NCI-H2081 treated with DMSO at 0.1 percent for 48 hours (cell line): Measurements from ENCODE around the gene RNH1.

Experiments used
- DNase-seq: peaks from one replicate; lab custom pipeline; 2025; lab: John Stamatoyannopoulos, UW

The RNH1 gene

DNA sequence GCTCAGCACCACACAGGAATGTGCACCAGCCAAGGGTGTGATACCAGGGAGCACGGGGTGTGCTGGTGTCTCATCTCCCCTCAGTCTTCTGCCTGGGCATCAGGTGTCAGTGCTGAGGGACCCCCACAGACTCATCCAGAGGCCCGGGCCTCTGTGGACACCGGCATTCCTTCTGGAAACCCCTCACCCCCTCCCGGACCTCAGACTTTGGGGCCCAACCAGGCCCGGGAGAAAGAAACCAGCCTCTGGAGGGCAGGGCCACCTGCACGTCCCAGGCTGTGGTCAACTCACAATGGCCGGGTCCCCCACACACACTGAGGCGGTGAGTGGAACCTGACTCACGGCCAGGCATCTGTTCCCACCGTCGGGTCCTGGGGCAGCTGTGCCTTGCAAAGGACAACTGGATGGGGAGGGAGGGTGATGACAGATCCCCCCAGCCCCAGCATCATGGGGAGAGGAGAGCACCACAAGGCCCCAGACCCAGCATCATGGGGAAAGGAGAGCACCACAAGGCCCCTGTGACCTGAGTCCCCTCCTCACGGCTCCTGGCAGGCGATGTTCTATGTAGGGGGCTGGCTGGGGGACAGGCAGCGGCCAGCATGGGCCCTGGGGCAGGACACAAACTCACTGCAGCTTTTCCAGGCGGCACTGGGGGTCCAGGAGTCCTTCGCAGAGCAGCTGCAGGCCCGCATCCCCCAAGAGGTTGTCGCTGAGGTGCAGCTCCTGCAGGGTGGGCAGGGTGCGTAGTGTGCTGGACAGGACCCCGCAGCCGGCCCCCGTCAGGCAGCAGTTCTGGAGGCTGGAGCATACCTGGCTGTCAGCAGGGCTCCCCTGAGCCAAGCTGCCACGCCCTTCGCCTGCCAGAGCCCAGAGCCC, 7.6 kb downstream of the RNH1 start:
- no peak for DNase-seq

DNA sequence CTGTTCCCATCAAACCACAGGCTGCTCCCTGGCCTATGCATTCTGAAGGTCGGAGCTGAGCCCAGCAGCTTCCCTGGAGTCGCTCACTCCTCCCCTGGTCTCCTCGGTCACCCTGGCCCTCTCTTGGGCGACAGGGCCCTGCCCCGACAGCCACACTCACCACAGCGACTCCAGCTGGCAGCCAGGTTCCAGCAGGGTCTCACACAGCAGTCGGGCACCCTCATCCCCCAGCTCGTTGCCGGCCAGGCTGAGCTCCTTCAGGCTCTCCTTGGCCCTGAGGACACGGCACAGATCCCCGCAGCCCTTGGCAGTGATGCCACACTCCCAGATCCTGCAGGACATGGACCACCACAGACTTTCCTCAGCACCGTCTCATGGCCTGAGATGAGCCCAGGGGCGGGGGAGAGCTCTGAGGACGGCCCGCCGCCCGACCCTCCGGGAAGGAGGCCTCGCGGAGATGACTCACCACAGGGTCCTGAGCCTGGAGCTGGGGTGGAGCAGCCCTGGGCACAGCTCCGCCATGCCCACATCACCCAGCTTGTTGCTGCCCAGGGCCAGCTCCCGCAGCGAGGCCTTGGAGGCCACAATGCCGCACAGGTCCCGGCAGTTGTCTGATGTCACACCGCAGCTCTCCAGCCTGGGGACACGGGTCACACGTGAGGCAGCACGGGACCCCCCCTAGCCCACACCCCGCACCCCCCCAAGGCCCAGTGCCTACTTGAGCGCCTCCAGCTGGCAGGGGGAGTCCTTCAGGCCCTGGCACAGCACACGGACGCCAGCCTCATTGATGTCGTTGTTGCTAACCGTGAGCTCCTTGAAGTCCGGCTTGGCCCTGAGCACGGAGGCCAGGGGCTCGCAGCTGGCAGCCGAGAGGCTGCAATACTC, 8.5 kb downstream of the RNH1 start:
- DNase-seq, result no peak

DNA sequence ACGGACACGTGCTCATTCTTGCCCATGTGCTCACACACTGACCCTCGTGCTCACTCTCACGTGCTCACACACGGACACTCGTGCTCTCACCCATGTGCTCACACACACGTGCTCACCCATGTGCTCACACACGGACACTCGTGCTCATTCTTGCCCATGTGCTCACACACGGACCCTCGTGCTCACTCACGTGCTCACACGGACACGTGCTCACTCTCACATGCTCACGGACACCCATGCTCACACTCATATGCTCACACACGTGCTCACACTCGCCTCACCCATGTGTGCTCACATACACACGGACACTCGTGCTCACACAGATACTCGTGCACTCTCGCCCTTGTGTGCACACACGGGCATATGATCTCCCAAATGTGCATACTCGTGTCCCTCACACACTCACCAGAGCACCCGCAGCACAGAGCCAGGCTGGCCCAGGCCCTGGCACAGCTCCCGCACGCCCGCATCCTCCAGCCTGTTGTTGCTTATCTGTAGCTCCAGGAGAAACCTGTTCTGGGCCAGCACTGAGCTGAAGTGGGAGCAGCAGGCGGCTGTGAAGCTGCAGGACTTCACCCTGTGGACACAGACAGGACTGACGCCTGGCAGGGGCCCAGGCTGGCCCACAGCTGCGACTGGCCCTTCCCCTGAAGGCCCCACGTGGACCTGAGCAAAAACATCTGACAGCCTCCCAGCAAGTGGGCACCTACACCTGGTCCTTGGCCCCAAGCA, 9.3 kb downstream of the RNH1 start:
- DNase-seq, result no peak

GRCh38 chr11:496834-497564, 10.0 kb downstream of the RNH1 start:
- DNase-seq, result no peak

- DNase-seq, result no peak
These were observed 11.5 kb downstream of the RNH1 start for GRCh38 chr11:495537-495931.

- no peak for DNase-seq
These were observed 12.1 kb downstream of the RNH1 start for GRCh38 chr11:494761-495536.

DNA sequence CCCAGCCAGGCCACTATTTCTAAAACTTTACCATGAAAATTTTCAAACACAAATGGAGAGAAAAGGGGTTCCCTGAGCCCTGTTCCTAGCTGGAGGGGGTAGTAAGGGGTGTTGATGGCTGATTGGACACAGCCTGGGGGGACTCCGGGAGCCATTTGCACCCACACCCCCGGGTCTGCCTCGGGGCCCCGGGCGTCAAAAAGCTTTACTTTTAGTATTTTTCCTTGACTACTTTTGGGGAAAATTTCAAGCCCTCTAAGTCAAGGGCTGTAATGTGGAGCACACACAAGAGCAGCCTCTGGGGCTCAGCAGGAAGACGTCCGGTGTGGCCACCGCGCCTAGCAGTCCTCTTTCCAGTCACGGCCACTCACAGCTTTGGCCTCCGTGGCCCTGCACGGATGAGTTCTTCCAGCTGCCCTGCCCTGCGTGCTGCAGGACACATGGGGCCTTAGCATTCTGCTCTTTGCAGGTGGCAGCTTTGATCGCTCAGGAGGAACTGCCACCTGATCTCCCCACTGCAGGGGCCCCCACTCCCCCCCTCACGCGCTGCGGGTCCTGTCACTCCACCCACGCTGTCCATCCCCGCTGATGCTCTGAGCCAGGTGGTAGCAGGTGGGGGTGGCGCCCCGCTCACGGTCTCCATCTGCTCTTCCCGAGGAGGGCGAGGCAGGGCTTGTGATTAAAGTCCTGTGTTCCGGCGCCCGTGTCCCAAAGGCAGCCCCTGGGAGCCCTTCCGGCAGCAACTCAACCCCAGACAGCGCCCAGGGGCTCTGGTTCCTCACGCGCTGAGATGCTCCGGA, 14.4 kb downstream of the RNH1 start:
- peak; percentile 2 for DNase-seq

GRCh38 chr11:491358-491757, 15.7 kb downstream of the RNH1 start:
- no peak for DNase-seq

- no peak for DNase-seq
These were observed 16.1 kb downstream of the RNH1 start for GRCh38 chr11:490930-491260.

DNA sequence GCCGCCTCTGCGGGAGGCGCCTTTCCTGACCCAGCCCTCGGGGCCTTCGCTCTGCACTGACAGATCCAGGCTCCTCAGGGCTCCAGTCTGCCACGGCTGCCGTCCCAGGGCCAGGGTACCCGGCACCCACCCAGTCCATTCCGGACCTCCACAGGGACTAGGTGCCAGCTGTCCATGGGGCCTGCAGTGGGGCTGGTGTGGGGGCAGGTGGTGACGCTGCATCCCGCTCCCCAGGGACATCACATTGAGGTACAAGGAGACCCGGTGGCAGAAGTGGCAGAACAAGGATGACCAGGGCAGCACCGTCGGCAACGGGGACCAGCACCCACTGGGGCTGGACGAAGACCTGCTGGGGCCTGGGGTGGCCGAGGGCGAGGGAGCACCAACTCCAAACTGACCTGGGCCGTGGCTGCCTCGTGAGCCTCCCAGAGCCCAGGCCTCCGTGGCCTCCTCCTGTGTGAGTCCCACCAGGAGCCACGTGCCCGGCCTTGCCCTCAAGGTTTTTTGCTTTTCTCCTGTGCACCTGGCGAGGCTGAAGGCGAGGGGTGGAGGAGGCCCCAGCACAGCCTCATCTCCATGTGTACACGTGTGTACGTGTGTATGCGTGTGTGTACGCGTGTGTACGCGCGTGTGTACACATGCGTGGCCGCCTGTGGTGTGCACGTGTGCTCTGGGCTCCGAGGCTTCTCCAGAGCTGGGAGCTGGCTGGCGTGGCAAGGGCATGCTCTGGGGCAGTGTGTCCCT, 16.7 kb downstream of the RNH1 start:
- DNase-seq, result no peak

GRCh38 chr11:489610-490185, 17.3 kb downstream of the RNH1 start:
- no peak for DNase-seq

GRCh38 chr11:488992-489391, 18.1 kb downstream of the RNH1 start:
- DNase-seq, result no peak

DNA sequence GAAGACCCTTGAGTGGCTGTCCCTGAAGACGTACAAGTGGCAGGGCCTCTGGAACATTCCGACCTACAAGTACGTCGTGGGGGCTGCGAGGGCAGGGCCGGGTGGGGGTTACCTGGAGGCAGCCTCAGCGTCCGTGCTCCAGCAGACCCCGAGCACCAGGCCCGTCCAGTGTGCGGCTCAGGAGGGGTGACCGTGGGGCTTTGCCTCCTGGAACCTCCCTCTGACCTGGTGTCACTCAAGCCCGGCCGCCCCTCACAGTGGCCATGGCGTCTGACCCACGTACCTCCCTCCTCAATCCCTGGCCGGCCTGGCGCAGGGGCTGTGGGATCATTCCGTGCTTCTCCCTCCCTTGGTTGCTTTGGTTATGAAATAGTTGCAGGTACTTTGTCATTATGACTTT, 18.5 kb downstream of the RNH1 start:
- DNase-seq, result no peak

GRCh38 chr11:488062-488461, 19.0 kb downstream of the RNH1 start:
- no peak for DNase-seq

GRCh38 chr11:487571-488021, 19.4 kb downstream of the RNH1 start:
- no peak for DNase-seq

DNA sequence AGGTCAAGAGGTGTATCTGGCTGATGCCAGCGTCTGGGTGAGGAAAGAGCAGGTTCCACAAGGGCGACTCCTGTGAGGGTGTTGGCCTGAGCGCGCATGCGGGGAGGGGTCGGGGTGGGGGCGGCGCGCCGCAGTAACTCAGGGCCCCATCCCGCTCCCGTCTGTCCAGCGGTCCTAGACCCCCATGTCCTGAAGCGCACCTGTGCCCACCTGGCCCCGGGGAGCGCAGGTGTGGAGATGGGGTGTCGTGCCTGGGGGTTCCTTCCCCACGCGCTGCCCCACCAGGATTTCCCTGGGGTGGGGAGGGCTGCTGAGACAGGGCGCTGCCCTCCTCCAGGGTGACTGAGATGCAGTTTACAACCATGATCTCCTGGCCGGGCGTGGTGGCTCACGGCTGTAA, 20.9 kb downstream of the RNH1 start:
- no peak for DNase-seq

DNA sequence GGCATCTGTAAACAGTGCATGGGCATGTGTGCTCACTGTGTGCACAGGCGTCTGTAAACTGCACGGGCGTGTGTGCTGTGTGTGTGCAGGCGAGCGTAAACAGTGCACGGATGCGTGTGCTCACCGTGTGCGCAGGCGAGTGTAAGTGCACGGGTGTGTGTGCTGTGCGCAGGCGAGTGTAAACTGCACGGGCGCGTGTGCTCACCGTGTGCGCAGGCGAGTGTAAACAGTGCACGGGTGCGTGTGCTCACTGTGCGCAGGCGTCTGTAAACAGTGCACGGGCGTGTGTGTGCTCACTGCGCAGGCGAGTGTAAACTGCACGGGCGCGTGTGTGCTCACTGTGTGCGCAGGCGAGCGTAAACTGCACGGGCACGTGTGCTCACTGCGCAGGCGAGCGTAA, 22.4 kb downstream of the RNH1 start:
- no peak for DNase-seq

DNA sequence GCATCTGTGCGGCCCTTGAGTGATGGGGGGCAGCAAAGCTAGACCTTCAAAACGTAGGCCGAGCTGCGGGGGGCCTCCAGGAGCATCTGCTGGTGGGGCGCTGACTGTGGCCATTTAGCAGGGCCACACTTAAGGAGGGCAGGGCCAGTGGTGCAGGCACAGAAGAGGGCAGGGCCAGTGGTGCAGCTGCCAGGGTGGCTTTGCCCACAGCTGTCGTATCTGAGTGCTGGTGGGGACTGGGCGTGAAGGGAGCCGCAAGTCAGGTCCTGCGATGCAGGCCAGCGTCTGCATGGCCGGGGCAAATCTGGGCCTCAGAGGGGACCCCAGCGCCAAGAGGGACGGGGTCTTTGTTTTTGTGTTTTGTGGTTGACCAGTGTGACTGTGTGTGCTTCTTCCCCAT, 27.7 kb downstream of the RNH1 start:
- DNase-seq, result no peak

GRCh38 chr11:477052-477715, 29.9 kb downstream of the RNH1 start:
- no peak for DNase-seq
